RWPE2 (cell line): Measurements from ENCODE around the gene PDIA6.

Experiments used
- ATAC-seq: fragments of 200-7000 bp; cut with Tn5 transposase; 3 replicates; pipeline ENCODE4 v1.9.1; 2021; ENCODE audit warnings: low read depth
- DNase-seq: peaks from one replicate; pipeline ENCODE4 v3.0.0-alpha.2; 2020; ENCODE audit warnings: low spot score
- H3K27ac ChIP-seq: fragments of 450-650 bp; 2 replicates; pipeline ENCODE4 v1.5.1; 2017; ENCODE audit warnings: mild to moderate bottlenecking; ENCODE audit not compliant: poor library complexity, severe bottlenecking
- H3K27me3 ChIP-seq: fragments of 250-450 bp; sonication (Bioruptor Pico); 2 replicates; pipeline ENCODE4 v1.5.1; 2021; ENCODE audit warnings: mild to moderate bottlenecking, moderate library complexity; ENCODE audit not compliant: insufficient read depth, poor library complexity, severe bottlenecking
- H3K36me3 ChIP-seq: fragments of 250-450 bp; sonication (Bioruptor Pico); 2 replicates; pipeline ENCODE4 v1.5.1; 2020; ENCODE audit warnings: low read depth, mild to moderate bottlenecking, moderate library complexity
- H3K4me1 ChIP-seq: fragments of 250-450 bp; sonication (Bioruptor Pico); 2 replicates; pipeline ENCODE4 v1.5.1; 2021; ENCODE audit warnings: mild to moderate bottlenecking, moderate library complexity; ENCODE audit not compliant: insufficient read depth, poor library complexity, severe bottlenecking
- H3K4me3 ChIP-seq: fragments of 250-450 bp; sonication (Bioruptor Pico); 2 replicates; pipeline ENCODE4 v1.5.1; 2021; ENCODE audit warnings: mild to moderate bottlenecking, moderate library complexity; ENCODE audit not compliant: severe bottlenecking
- H3K9me3 ChIP-seq: fragments of 250-450 bp; sonication (Bioruptor Pico); 2 replicates; pipeline ENCODE4 v1.5.1; 2021; ENCODE audit warnings: mild to moderate bottlenecking, moderate library complexity; ENCODE audit not compliant: severe bottlenecking
- CTCF ChIP-seq: fragments of 450-650 bp; IDR thresholded peaks from one replicate; pipeline ENCODE4 v1.5.1; 2017; ENCODE audit warnings: mild to moderate bottlenecking, moderate library complexity; ENCODE audit not compliant: poor library complexity, severe bottlenecking

The PDIA6 gene

GRCh38 chr2:10762651-10763460 lies 49.7 kb downstream of the PDIA6 start:
- H3K27me3 ChIP-seq, result no peaks in the 10 kb centered on the region
- DNase-seq (no peak), ATAC-seq (no peak)
- no peaks in the 10 kb centered on the region for H3K4me1 ChIP-seq
- H3K4me3 ChIP-seq, result no peak overlapping the region
- no peaks in the 10 kb centered on the region for H3K9me3 ChIP-seq
- no peaks in the 10 kb centered on the region for H3K36me3 ChIP-seq
- no peak for TF ChIP-seq CTCF
- H3K27ac ChIP-seq, result no peak overlapping the region

GRCh38 chr2:10761591-10761990 lies 51.0 kb downstream of the PDIA6 start:
- Histone ChIP-seq H3K27ac (no peak overlapping the region), H3K9me3 (no peaks in the 10 kb centered on the region), H3K4me1 (no peaks in the 10 kb centered on the region), H3K36me3 (no peaks in the 10 kb centered on the region), H3K27me3 (no peaks in the 10 kb centered on the region), H3K4me3 (no peak overlapping the region)
- no peak for TF ChIP-seq CTCF
- DNase-seq (no peak), ATAC-seq (no peak)

GRCh38 chr2:10760794-10761504 lies 51.6 kb downstream of the PDIA6 start:
- no peaks in the 10 kb centered on the region for H3K36me3 ChIP-seq
- DNase-seq (no peak), ATAC-seq (no peak)
- no peaks in the 10 kb centered on the region for H3K4me1 ChIP-seq
- no peaks in the 10 kb centered on the region for H3K9me3 ChIP-seq
- H3K27ac ChIP-seq, result no peak overlapping the region
- no peak for TF ChIP-seq CTCF
- H3K27me3 ChIP-seq, result no peaks in the 10 kb centered on the region
- H3K4me3 ChIP-seq, result no peak overlapping the region

- H3K9me3 ChIP-seq, result no peaks in the 10 kb centered on the region
- TF ChIP-seq CTCF, result no peak
- DNase-seq (no peak), ATAC-seq (no peak)
- no peaks in the 10 kb centered on the region for H3K4me1 ChIP-seq
- no peak overlapping the region for H3K4me3 ChIP-seq
- no peaks in the 10 kb centered on the region for H3K27me3 ChIP-seq
- no peaks in the 10 kb centered on the region for H3K36me3 ChIP-seq
- no peak overlapping the region for H3K27ac ChIP-seq
Measured at GRCh38 chr2:10759151-10759714, 53.4 kb downstream of the PDIA6 start.
